Heart left ventricle (tissue), 16 donors: ENCODE results near the gene PRKCA. TPM values are rescaled to one million over a fixed set of nuclear protein-coding genes. Genes with fewer than 3 reads are reported as not detected.

ENCODE experiments used
- ATAC-seq, 4 donors: fragments of 200-7000 bp; cut with Tn5 transposase; one replicate each; pipeline ENCODE4 v1.9.1; 2020 to 2022; ENCODE audit warnings: moderate library complexity in 4 of 4, mild to moderate bottlenecking in 3 of 4, moderate number of reproducible peaks in 1 of 4
- DNase-seq, 5 donors: peaks; one replicate each; pipeline ENCODE4 v3.0.0-alpha.2; 2020
- H3K27ac ChIP-seq, 12 donors: fragments of 200-600 bp; sonication (generic) in 4 of 12; one replicate each; pipeline versions ENCODE4 v1.5.0 to v1.8.0; 2016 to 2022; ENCODE audit warnings: mild to moderate bottlenecking in 2 of 12
- H3K27me3 ChIP-seq, 9 donors: fragments of 200-600 bp; sonication (generic) in 2 of 9; one replicate each; pipeline versions ENCODE4 v1.5.1 to v1.8.0; 2016 to 2022; ENCODE audit warnings: mild to moderate bottlenecking in 3 of 9
- H3K36me3 ChIP-seq, 9 donors: fragments of 200-600 bp; sonication (generic) in 2 of 9; one replicate each; pipeline versions ENCODE4 v1.5.0 to v1.8.0; 2018 to 2022; ENCODE audit warnings: mild to moderate bottlenecking in 2 of 9
- H3K4me1 ChIP-seq, 12 donors: fragments of 200-600 bp; sonication (generic) in 4 of 12; one replicate each; pipeline versions ENCODE4 v1.5.0 to v1.8.0; 2016 to 2022; ENCODE audit warnings: mild to moderate bottlenecking in 3 of 12
- H3K4me3 ChIP-seq, 12 donors: fragments of 200-600 bp; sonication (generic) in 4 of 12; one replicate each; pipeline versions ENCODE4 v1.5.0 to v1.8.0; 2017 to 2022; ENCODE audit warnings: mild to moderate bottlenecking in 9 of 12, moderate library complexity in 4 of 12
- H3K9me3 ChIP-seq, 12 donors: fragments of 200-600 bp; sonication (generic) in 4 of 12; one replicate each; pipeline versions ENCODE4 v1.5.0 to v1.8.0; 2016 to 2022; ENCODE audit warnings: mild to moderate bottlenecking in 1 of 12
- POLR2A ChIP-seq, 2 donors: fragments of 450-650 bp; IDR thresholded peaks; one replicate each; pipeline ENCODE4 v1.6.1; 2017; ENCODE audit warnings: antibody characterized with exemption in 2 of 2, mild to moderate bottlenecking in 2 of 2, moderate library complexity in 2 of 2
- WGBS, 4 donors: extraction: QIAGEN DNeasy Blood & Tissue Kit in 2 of 4; methylation state at CpG; one replicate each; pipeline versions ENCODE4 v1.1.5 to v1.1.7; 2013 to 2018; 5-methylcytosine and 5-hydroxymethylcytosine counted together
- intact Hi-C, 10 donors: fragments of 100-400 bp; cut with DNase I; formaldehyde crosslinking; loops; one replicate each; pipeline versions ENCODE4 v1.11.1 to v1.14.2; 2022
- polyA plus RNA-seq, 2 donors: library from polyadenylated mRNA; stranded (reverse); fragments of 200-250 nt; gene quantifications; one replicate each; pipeline ENCODE4 v1.2.3, GENCODE V29; 2013
- total RNA-seq, 9 donors: library from RNA; depleted of rRNA in 2 of 9; stranded (reverse); fragments of >200 nt in 2 of 9; fragmentation: NEBNext Ultra II Directional in 3 of 9; extraction: Animal tissue kit (Norgen Biotek cat#: 25700) in 3 of 9; gene quantifications; one replicate each; pipeline versions ENCODE4 v1.1.0 to v1.2.4, GENCODE V29; 2016 to 2023
- TF ChIP-seq, protein P1 (sequence below), 12 donors: fragments of 200-600 bp; sonication (generic) in 4 of 12; IDR thresholded peaks; one replicate each; pipeline versions ENCODE4 v1.5.0 to v1.8.0; 2018 to 2022; ENCODE audit warnings: antibody characterized with exemption in 12 of 12, mild to moderate bottlenecking in 5 of 12
- donor health status: ischemic (EF 13 %, LVEDD 7.1; RV severe dilation, severe dysfunction).
- donor health status: healthy with polysubstance abuse.
- donor health status: DM: no; HTN: yes; CAD: no.
- donor health status: DM: no; HTN: no; CAD: no.
- donor health status: ischemic (EF 25% LVEDD 6.9; RV normal size, moderate dysfunction).
- donor health status: ischemic (EF 25% LVEDD 5.7; RV mildly dilated, moderate dysfunction).
- donor health status: healthy.
- donor health status: DM: yes; HTN: yes; CAD: no.
- donor health status: ischemic (EF 35%, LVEDD 5.7; RV mildly dilated, moderate dysfunction).
- donor health status: nonischemic (EF 11% LVEDD 7.7; RV severe dilation, severe dysfunction).
- donor health status: DM: yes; HTN: yes; CAD: no.
- donor health status: PGD.
- donor health status: ischemic (EF 29% LVEDD 5.4; RV normal size, mild dysfunction).
- donor health status: nonischemic (EF 23%, LVEDD 6.1; RV moderate dilation, normal function).

PRKCA gene
- total and polyA plus RNA-seq, 11 donors, result 3.4 to 26.8 (median 11.4) TPM

GRCh38 chr17:66662496-66662895, 360.1 kb downstream of the PRKCA start:
- intact Hi-C loops, result no loop called here
- 78 to 83% (median 82%) methylated on average over 5 of the region's 5 CpGs for WGBS, 4 donors
- H3K27me3 ChIP-seq, result no peaks in the 10 kb centered on the region
- TF ChIP-seq, protein P1, sequence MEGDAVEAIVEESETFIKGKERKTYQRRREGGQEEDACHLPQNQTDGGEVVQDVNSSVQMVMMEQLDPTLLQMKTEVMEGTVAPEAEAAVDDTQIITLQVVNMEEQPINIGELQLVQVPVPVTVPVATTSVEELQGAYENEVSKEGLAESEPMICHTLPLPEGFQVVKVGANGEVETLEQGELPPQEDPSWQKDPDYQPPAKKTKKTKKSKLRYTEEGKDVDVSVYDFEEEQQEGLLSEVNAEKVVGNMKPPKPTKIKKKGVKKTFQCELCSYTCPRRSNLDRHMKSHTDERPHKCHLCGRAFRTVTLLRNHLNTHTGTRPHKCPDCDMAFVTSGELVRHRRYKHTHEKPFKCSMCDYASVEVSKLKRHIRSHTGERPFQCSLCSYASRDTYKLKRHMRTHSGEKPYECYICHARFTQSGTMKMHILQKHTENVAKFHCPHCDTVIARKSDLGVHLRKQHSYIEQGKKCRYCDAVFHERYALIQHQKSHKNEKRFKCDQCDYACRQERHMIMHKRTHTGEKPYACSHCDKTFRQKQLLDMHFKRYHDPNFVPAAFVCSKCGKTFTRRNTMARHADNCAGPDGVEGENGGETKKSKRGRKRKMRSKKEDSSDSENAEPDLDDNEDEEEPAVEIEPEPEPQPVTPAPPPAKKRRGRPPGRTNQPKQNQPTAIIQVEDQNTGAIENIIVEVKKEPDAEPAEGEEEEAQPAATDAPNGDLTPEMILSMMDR (IDR thresholded peaks at IDR 0.05), result no peak
- TF ChIP-seq POLR2A (IDR thresholded peaks at IDR 0.05), result no peak
- no peaks in the 10 kb centered on the region for H3K9me3 ChIP-seq
- H3K4me1 ChIP-seq, result peaks cover 0 to 22% (median 10%) of the 10 kb centered on the region in 12 donors
- no peaks in the 10 kb centered on the region for H3K36me3 ChIP-seq
- ATAC-seq, result no peak
- peak overlapping the region in 1 of 12 donors; percentile 12 for H3K27ac ChIP-seq
- DNase-seq, result no peak
- H3K4me3 ChIP-seq, result no peak overlapping the region

DNA sequence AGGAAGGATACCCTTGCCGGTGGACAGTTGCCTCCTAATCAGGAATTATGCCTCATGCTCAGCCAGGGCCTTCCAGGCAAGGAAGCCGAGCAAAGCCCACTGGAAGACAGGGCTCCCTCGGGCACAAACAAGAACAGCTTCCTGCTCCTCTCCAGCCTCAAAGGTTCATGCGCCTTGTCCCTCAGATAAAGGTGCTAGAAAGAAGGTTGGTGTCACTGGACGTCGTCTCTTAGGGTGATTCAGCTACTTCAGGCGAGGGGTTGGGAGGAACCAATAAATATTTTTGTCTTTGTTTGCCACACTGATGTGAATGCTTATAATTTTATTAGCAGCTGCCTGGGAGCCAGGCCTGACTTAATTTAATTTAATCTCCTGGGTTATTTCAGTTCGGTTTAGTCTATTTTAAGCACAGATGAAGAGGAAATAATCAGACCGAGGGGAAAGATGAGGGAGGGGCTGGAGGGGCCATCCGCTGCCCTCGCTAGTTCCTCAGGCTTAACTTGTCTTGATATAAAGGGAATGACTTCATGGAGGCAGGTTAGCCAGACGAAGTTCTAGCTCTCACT, 360.7 kb downstream of the PRKCA start:
- DNase-seq (no peak), ATAC-seq (no peak)
- 17 to 35% (median 24%) methylated on average over 11 to 12 of the region's 12 CpGs for WGBS, 4 donors
- TF ChIP-seq, protein P1 (IDR thresholded peaks at IDR 0.05), result no peak
- TF ChIP-seq POLR2A (IDR thresholded peaks at IDR 0.05), result no peak
- H3K9me3 ChIP-seq, result no peaks in the 10 kb centered on the region
- H3K4me3 ChIP-seq, result no peak overlapping the region
- no peaks in the 10 kb centered on the region for H3K36me3 ChIP-seq
- H3K4me1 ChIP-seq, result peaks cover 0 to 22% (median 10%) of the 10 kb centered on the region in 12 donors
- H3K27me3 ChIP-seq, result no peaks in the 10 kb centered on the region
- intact Hi-C loops, result no loop called here
- peak overlapping the region in 1 of 12 donors; percentile 12 for H3K27ac ChIP-seq

- Histone ChIP-seq H3K4me3 (no peak overlapping the region), H3K36me3 (no peaks in the 10 kb centered on the region), H3K27me3 (no peaks in the 10 kb centered on the region), H3K4me1 (peaks cover 0 to 22% (median 10%) of the 10 kb centered on the region in 12 donors), H3K9me3 (peaks cover 0 to 10% (median 0%) of the 10 kb centered on the region in 12 donors), H3K27ac (no peak overlapping the region)
- ATAC-seq (no peak), DNase-seq (no peak)
- no peak for TF ChIP-seq POLR2A (IDR thresholded peaks at IDR 0.05)
- TF ChIP-seq, protein P1 (IDR thresholded peaks at IDR 0.05), result no peak
- intact Hi-C loops, result no loop called here
- 93 to 96% (median 96%) methylated on average over 4 of the region's 4 CpGs for WGBS, 4 donors
Measured at GRCh38 chr17:66664336-66664735, 361.9 kb downstream of the PRKCA start.

- no peaks in the 10 kb centered on the region for H3K27me3 ChIP-seq
- H3K4me1 ChIP-seq, result peaks cover 0 to 22% (median 10%) of the 10 kb centered on the region in 12 donors
- H3K9me3 ChIP-seq, result peaks cover 0 to 11% (median 0%) of the 10 kb centered on the region in 12 donors
- 94 to 100% (median 98%) methylated on average over 4 of the region's 4 CpGs for WGBS, 4 donors
- H3K4me3 ChIP-seq, result no peak overlapping the region
- no peaks in the 10 kb centered on the region for H3K36me3 ChIP-seq
- intact Hi-C loops, result no loop called here
- TF ChIP-seq, protein P1 (IDR thresholded peaks at IDR 0.05), result no peak
- TF ChIP-seq POLR2A (IDR thresholded peaks at IDR 0.05), result no peak
- ATAC-seq (no peak), DNase-seq (no peak)
- H3K27ac ChIP-seq, result no peak overlapping the region
Measured at GRCh38 chr17:66665194-66665593, 362.8 kb downstream of the PRKCA start.
